ENCODE measurements around the gene RGPD8. TPM values are rescaled to one million over a fixed set of nuclear protein-coding genes. Genes with fewer than 3 reads are reported as not detected.

RGPD8 gene
- total RNA-seq, 1 experiment from 2014 or later: 8.1 TPM

- Histone ChIP-seq H3K4me1 (ENCODE audit: insufficient read depth, low read length) (no peaks in the 10 kb centered on the region), H2BK12ac (ENCODE audit: insufficient read length, low read depth, low read length) (no peak overlapping the region), H3K27ac (ENCODE audit: insufficient read length, low read depth, low read length) (no peak overlapping the region), H2BK120ac (ENCODE audit: low read depth, low read length, poor library complexity, severe bottlenecking) (no peak overlapping the region), H3K56ac (ENCODE audit: insufficient read length, low read depth, low read length) (no peak overlapping the region), H4K20me1 (ENCODE audit: control insufficient read depth, insufficient read depth, insufficient read length) (no peaks in the 10 kb centered on the region), H3K18ac (ENCODE audit: insufficient read length, low read depth, low read length) (no peak overlapping the region), H2BK20ac (ENCODE audit: low read depth, low read length, poor library complexity, severe bottlenecking) (no peak overlapping the region), H3K14ac (ENCODE audit: insufficient read depth, low read length) (no peak overlapping the region), H2BK5ac (ENCODE audit: insufficient read length, low read length) (no peak overlapping the region), H3K9me3 (ENCODE audit: control insufficient read depth, low read depth, low read length) (no peaks in the 10 kb centered on the region), H2BK15ac (ENCODE audit: low read depth, low read length) (no peak overlapping the region), H3K23ac (ENCODE audit: insufficient read length, low read depth, low read length) (no peak overlapping the region), H3K4me2 (ENCODE audit: insufficient read depth, insufficient read length, low read length) (no peak overlapping the region), H3K4ac (ENCODE audit: low read depth, low read length) (no peak overlapping the region), H3T11ph (ENCODE audit: low read length) (no peak overlapping the region), H3K27me3 (ENCODE audit: insufficient read depth, low read length) (no peaks in the 10 kb centered on the region), H2AK5ac (ENCODE audit: insufficient read length, low read length) (no peak overlapping the region), H4K5ac (ENCODE audit: insufficient read length, low read depth, low read length) (no peak overlapping the region), H2AFZ (ENCODE audit: low read length) (no peak overlapping the region), H3K79me2 (ENCODE audit: insufficient read depth, low read length) (no peaks in the 10 kb centered on the region; the same call in 1 of the 2 replicates), H3K79me1 (ENCODE audit: insufficient read depth, low read depth, low read length, poor library complexity, severe bottlenecking) (no peaks in the 10 kb centered on the region), H3K23me2 (ENCODE audit: insufficient read length, low read depth, low read length, poor library complexity, severe bottlenecking) (no peaks in the 10 kb centered on the region), H3K9ac (ENCODE audit: extremely low read depth, insufficient read length, low read length) (no peak overlapping the region), H4K8ac (replicated peaks; ENCODE audit: insufficient read length, low read depth, low read length) (no peak overlapping the region), H4K91ac (ENCODE audit: insufficient read length, low read depth, low read length) (no peak overlapping the region)
- H3K27ac Mint-ChIP-seq: no peak overlapping the region
- no peaks in the 10 kb centered on the region; a peak in 2 of 5 replicates for H3K9me3 Mint-ChIP-seq
- H3K4me1 Mint-ChIP-seq: peaks cover 4% of the 10 kb centered on the region in 2 experiments; a peak in 3 of 4 replicates
- no peak for TF ChIP-seq CTCF (conservative IDR thresholded peaks at IDR 0.05)
- DNase-seq: no peak
- no peaks in the 10 kb centered on the region for H3K36me3 Mint-ChIP-seq (ENCODE audit: insufficient read depth in 1 of 3, low read depth in 3 of 3)
- peaks cover 3% of the 10 kb centered on the region for H3K27me3 Mint-ChIP-seq (ENCODE audit: low read depth)
- no peak overlapping the region for H3K4me3 Mint-ChIP-seq
Measured at GRCh38 chr2:112454586-112454985, 21.1 kb upstream of the RGPD8 start.

All from H9 (cell line).